Glutamatergic neuron (in vitro differentiated cells): Measurements from ENCODE around the gene TMIGD2. TPM values are rescaled to one million over a fixed set of nuclear protein-coding genes. Genes with fewer than 3 reads are reported as not detected.

ENCODE experiments used
- DNase-seq: peaks from one replicate; pipeline ENCODE4 v3.0.0; 2022
- H3K27ac Mint-ChIP-seq: one replicate; pipeline ENCODE4 v1.8.0; 2020; ENCODE audit warnings: mild to moderate bottlenecking, mixed read lengths, inconsistent platforms; ENCODE audit not compliant: unreplicated experiment
- H3K27me3 Mint-ChIP-seq: one replicate; pipeline ENCODE4 v1.8.0; 2020; ENCODE audit warnings: mild to moderate bottlenecking, moderate library complexity, mixed read lengths, inconsistent platforms; ENCODE audit not compliant: unreplicated experiment
- H3K36me3 Mint-ChIP-seq: one replicate; pipeline ENCODE4 v1.8.0; 2020; ENCODE audit warnings: mild to moderate bottlenecking, mixed read lengths, inconsistent platforms; ENCODE audit not compliant: unreplicated experiment
- H3K4me1 Mint-ChIP-seq: one replicate; pipeline ENCODE4 v1.8.0; 2020; ENCODE audit warnings: mild to moderate bottlenecking, low read depth, mixed read lengths, inconsistent platforms; ENCODE audit not compliant: unreplicated experiment
- H3K4me3 Mint-ChIP-seq: one replicate; pipeline ENCODE4 v1.8.0; 2020; ENCODE audit warnings: mild to moderate bottlenecking, mixed read lengths, inconsistent platforms; ENCODE audit not compliant: unreplicated experiment
- H3K9me3 Mint-ChIP-seq: one replicate; pipeline ENCODE4 v1.8.0; 2020; ENCODE audit warnings: mild to moderate bottlenecking, moderate library complexity, mixed read lengths, inconsistent platforms; ENCODE audit not compliant: unreplicated experiment
- CTCF ChIP-seq: fragments of 200-600 bp; sonication (generic); IDR thresholded peaks from one replicate; pipeline ENCODE4 v1.5.0; 2021; ENCODE audit not compliant: partially characterized antibody, unreplicated experiment
- total RNA-seq: library from RNA; stranded (reverse); fragmentation: NEBNext Ultra II Directional; extraction: Animal tissue kit (Norgen Biotek cat#: 25700); gene quantifications from one replicate; pipeline ENCODE4 v1.2.1, GENCODE V29; 2021; ENCODE audit not compliant: unreplicated experiment

TMIGD2 gene
- total RNA-seq, 1 donor from 2014 or later = not detected

- DNase-seq = no peak
- no peaks in the 10 kb centered on the region for H3K36me3 Mint-ChIP-seq
- peaks cover 7% of the 10 kb centered on the region for H3K4me1 Mint-ChIP-seq
- peak overlapping the region; percentile 43 for H3K27ac Mint-ChIP-seq
- peak overlapping the region; percentile 65 for H3K4me3 Mint-ChIP-seq
- H3K9me3 Mint-ChIP-seq = peaks cover 7% of the 10 kb centered on the region
- no peak for TF ChIP-seq CTCF
- H3K27me3 Mint-ChIP-seq = peaks cover 12% of the 10 kb centered on the region
Measured at GRCh38 chr19:4305659-4306058, 3.5 kb upstream of the TMIGD2 start.

- H3K36me3 Mint-ChIP-seq = no peaks in the 10 kb centered on the region
- peaks cover 8% of the 10 kb centered on the region for H3K9me3 Mint-ChIP-seq
- H3K4me1 Mint-ChIP-seq = peaks cover 7% of the 10 kb centered on the region
- DNase-seq = no peak
- peaks cover 12% of the 10 kb centered on the region for H3K27me3 Mint-ChIP-seq
- H3K27ac Mint-ChIP-seq = peak overlapping the region; percentile 43
- peak overlapping the region; percentile 65 for H3K4me3 Mint-ChIP-seq
- no peak for TF ChIP-seq CTCF
Measured at GRCh38 chr19:4305257-4305612, 3.0 kb upstream of the TMIGD2 start.

- peaks cover 7% of the 10 kb centered on the region for H3K4me1 Mint-ChIP-seq
- no peaks in the 10 kb centered on the region for H3K36me3 Mint-ChIP-seq
- H3K9me3 Mint-ChIP-seq = peaks cover 8% of the 10 kb centered on the region
- peak within 1 kb of the TSS; percentile 66 for H3K27ac Mint-ChIP-seq
- peak within 1 kb of the TSS; percentile 85 for H3K4me3 Mint-ChIP-seq
- no peak for TF ChIP-seq CTCF
- peak; percentile 95 for DNase-seq
- H3K27me3 Mint-ChIP-seq = peaks cover 12% of the 10 kb centered on the region
Measured at GRCh38 chr19:4304538-4305256, 2.5 kb upstream of the TMIGD2 start, which contains the start of gene FSD1. TSS of gene FSD1 (plus strand) at chr19:4304598. CDS start at chr19:4304747, 149 bp downstream.

- peaks cover 12% of the 10 kb centered on the region for H3K27me3 Mint-ChIP-seq
- peaks cover 7% of the 10 kb centered on the region for H3K4me1 Mint-ChIP-seq
- no peak for TF ChIP-seq CTCF
- H3K9me3 Mint-ChIP-seq = peaks cover 8% of the 10 kb centered on the region
- no peak for DNase-seq
- H3K4me3 Mint-ChIP-seq = peak overlapping the region; percentile 85
- H3K27ac Mint-ChIP-seq = peak overlapping the region; percentile 66
- H3K36me3 Mint-ChIP-seq = no peaks in the 10 kb centered on the region
Measured at GRCh38 chr19:4303819-4304537, 1.8 kb upstream of the TMIGD2 start.
